GM12872 (cell line): ENCODE results near the gene RALGDS.

Source experiments
- TF ChIP-seq, protein P1 (sequence below): IDR thresholded peaks from 3 replicates; pipeline ENCODE4 v1.5.1; 2011; ENCODE audit warnings: low read depth, mild to moderate bottlenecking, low read length, moderate library complexity; ENCODE audit not compliant: insufficient read depth

RALGDS gene

GRCh38 chr9:133121198-133121914 is at the start of gene RALGDS:
Gene RALGDS, minus strand, starts transcription at chr9:133121240. Its CDS starts 86 bp downstream, at chr9:133121154.
- TF ChIP-seq, protein P1, sequence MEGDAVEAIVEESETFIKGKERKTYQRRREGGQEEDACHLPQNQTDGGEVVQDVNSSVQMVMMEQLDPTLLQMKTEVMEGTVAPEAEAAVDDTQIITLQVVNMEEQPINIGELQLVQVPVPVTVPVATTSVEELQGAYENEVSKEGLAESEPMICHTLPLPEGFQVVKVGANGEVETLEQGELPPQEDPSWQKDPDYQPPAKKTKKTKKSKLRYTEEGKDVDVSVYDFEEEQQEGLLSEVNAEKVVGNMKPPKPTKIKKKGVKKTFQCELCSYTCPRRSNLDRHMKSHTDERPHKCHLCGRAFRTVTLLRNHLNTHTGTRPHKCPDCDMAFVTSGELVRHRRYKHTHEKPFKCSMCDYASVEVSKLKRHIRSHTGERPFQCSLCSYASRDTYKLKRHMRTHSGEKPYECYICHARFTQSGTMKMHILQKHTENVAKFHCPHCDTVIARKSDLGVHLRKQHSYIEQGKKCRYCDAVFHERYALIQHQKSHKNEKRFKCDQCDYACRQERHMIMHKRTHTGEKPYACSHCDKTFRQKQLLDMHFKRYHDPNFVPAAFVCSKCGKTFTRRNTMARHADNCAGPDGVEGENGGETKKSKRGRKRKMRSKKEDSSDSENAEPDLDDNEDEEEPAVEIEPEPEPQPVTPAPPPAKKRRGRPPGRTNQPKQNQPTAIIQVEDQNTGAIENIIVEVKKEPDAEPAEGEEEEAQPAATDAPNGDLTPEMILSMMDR = no peak

DNA sequence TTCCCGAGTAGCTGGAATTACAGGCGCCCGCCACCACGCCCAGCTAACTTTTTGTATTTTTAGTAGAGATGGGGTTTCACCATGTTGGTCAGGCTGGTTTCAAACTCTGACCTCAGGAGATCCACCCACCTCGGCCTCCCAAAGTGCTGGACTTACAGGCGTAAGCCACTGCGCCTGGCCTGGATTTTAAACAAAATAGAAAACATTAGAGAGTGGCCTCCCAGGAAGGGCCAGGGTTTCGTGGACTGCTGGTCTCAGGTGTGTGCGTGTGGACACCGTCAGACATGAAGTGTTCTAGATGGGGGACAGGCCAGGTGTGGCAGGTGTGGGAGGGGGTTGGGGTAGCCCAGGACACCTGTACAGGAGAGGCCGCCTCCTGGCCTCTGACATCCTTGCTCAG is 49.7 kb upstream of the RALGDS start:
- TF ChIP-seq, protein P1 = no peak

DNA sequence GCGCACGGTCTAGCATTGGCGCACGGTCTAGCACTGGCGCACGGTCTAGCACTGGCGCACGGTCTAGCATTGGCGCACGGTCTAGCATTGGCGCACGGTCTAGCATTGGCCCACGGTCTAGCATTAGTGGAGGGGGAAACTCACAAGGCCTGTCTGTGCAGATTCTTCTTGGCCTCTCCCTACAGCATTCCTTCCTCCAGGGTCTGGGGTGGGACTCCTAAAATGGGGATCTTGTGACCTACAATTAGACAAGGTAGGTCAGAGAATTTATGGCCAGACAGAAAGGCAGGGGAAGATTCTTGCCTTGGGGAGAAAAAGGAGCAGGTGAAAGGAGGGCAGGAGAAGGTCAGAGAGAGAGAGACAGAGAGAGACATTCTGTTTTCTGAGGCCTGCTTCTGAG is 48.1 kb upstream of the RALGDS start:
- TF ChIP-seq, protein P1 = no peak

DNA sequence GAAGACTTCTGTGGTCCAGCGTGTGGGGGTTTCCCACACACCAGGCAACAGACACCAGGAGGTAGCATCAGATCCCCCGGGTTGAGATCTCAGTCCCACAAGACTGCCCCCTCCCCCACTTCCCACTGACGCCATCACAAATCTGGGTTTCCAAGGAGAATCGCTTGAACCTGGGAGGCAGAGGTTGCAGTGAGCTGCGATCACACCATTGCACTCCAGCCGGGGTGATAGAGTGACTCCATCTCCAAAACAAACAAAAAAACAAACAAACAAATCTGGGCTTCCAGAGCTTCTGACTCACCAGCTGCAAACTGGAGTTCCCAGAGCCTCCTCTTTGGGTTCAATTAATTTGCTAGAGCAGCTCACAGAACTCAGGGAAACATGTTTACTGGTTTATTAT is 47.4 kb upstream of the RALGDS start:
- TF ChIP-seq, protein P1 = no peak

- TF ChIP-seq, protein P1 = no peak
Measured at GRCh38 chr9:133167769-133168168, 46.7 kb upstream of the RALGDS start.

- TF ChIP-seq, protein P1 = no peak
Measured at GRCh38 chr9:133167096-133167730, 46.2 kb upstream of the RALGDS start.

DNA sequence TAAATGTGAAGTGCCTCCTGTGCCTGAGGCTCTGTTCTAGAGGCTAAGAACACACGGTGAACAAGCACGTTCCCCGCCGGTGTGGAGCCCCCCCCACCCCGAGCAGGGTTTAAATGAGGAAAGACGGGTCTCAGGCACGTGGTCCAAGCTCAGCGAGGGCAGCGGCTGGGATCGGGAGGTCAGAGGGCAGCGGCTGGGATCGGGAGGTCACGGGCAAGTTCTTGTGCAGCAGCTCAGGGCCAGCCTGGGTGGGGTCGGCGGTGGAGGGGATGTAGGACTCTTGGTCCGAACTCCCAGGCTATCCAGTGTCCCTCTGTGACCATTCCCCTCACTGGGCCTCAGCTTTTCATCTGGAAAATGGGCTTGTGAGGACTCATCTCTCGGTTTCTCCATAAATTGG is 45.4 kb upstream of the RALGDS start:
- TF ChIP-seq, protein P1 = no peak
